ENCODE results near the gene CIP2A.
"Not testable (repeated sequence)": the region's sequence is repeated elsewhere in the genome, so short reads cannot be mapped to it uniquely, and the experiment has no call there.

CIP2A gene

DNA sequence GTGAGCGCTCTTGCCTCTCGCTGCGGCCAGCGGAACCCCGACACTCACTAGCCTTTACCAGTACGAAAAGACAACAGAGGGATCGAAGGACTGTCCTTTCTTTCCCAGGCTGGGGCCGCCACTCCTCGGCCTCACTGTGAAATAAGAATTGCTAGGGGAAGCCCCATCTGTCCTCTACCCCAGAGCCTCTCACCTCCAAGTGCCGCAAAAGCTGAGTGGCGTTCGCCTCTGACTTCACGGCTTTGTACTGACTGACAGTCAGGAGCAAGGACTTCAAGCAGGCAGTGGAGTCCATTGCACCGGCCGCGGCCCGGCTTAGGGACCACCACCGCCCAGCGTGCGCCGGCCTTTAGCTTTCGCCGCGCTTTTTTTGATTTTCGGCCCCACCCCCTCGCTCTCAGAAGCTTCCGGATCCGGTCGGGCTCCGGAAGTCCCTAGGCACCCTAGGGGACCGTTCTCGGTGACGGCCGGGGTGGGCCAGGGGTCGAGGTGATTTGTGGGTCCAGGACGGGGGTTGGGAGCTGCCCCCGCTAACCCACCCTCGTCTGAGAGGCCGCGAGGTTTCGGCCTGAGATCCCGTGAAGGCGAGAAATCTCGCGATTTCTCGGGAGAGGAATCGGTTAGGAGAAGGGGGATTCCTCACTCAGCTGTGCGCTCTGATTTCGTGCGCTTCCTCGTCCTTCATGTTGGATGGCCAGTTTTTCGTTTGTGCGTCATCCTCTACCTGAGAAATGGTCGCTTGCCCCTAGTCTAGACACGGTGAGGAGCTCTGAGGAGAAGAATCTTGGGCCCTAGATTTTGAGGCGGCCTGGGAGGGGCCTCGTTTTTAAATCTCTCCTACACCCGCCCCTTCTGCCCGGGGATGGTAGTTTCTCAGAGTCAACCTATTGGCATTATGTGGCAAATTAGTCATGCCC is at the start of gene CIP2A, which contains the start of gene DZIP3:
TSS of gene CIP2A (minus strand) at position 358 of the 917 bp plus-strand sequence. CDS start at position 295, 63 bp downstream.
TSS of gene DZIP3 (plus strand) at position 642 of the 917 bp plus-strand sequence. CDS start 15,685 bp downstream, outside the sequence.
- H3K27ac Mint-ChIP-seq: peak within 1 kb of the TSS; percentile 98
- peak within 1 kb of the TSS; percentile 98 for H3K4me3 Mint-ChIP-seq
- DNase-seq (peak; percentile 88), ATAC-seq (peak; percentile 97)
- no peaks in the 10 kb centered on the region for H3K9me3 Mint-ChIP-seq
- H3K4me1 Mint-ChIP-seq: peaks cover 43% of the 10 kb centered on the region
- H3K27me3 Mint-ChIP-seq: no peaks in the 10 kb centered on the region
- peaks cover 23% of the 10 kb centered on the region for H3K36me3 Mint-ChIP-seq (ENCODE audit: low read depth)

DNA sequence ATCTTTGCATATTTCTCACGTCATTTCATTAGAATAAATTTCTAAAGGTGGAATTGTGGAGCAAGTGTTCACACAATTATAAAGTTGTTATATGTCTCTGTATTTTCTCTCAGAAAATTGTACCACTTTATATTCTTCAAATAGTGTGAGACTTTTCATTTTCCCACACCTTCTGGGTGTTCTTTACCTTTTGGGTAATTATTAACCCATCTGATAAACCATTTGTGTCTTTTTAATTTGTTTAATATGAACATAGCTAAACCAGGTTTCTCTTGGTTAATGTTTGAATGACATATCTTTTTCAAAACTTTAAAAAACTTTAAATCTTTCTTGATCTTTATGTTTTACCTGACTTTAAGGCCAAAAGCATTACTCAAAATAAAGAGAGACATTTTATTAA is 40.7 kb upstream of the CIP2A start:
- H3K36me3 Mint-ChIP-seq (ENCODE audit: low read depth): peaks cover 2% of the 10 kb centered on the region
- no peak overlapping the region for H3K4me3 Mint-ChIP-seq
- no peaks in the 10 kb centered on the region for H3K27me3 Mint-ChIP-seq

DNA sequence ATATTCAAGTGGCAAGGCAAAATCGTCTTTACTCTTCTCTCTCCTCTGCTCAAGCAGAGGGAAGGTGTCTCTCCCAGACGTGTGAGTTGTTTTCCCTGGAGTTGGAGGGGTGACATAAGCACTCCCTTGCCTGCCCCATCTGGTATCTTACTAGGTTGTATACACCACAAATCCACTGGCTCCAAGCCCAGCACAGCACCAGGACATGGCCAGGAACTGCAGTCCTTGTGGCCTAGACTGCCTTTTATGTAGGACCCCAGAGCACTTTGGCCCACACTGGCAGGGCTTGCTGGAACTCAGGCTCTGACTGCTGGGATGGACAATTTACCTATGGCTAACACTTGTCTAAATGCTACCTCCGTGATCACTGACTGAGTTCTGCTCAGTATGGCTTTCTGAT is 34.3 kb upstream of the CIP2A start:
- Mint-ChIP-seq H3K36me3 (ENCODE audit: low read depth) (peaks cover 3% of the 10 kb centered on the region), H3K4me1 (no peaks in the 10 kb centered on the region), H3K27me3 (no peaks in the 10 kb centered on the region), H3K9me3 (no peaks in the 10 kb centered on the region), H3K27ac (no peak overlapping the region), H3K4me3 (no peak overlapping the region)
- ATAC-seq (no peak), DNase-seq (no peak)

More for the DNA sequence above, 40.7 kb upstream of the CIP2A start:
- ATAC-seq (no peak), DNase-seq (no peak)
- no peaks in the 10 kb centered on the region for H3K4me1 Mint-ChIP-seq
- H3K27ac Mint-ChIP-seq: no peak overlapping the region
- no peaks in the 10 kb centered on the region for H3K9me3 Mint-ChIP-seq

DNA sequence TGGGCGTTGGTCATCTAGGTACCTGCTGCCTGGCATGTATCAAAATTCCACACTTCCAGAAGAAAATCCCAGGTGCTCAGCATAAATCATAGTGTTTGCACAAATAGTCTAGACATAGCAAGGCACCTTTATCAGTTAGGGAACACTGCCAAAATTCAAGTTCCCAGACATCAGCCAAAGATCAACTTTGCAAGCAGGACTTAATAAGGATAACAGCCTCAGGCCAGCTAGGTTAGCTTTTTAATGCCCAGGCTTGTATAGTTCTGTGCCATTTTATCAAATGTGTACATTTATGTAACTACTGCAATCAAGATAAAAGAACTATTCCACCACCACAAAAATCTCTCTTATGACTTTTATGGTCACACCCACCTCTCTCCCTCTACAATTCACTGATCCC is 31.0 kb upstream of the CIP2A start:
- DNase-seq: no peak
- no peaks in the 10 kb centered on the region for H3K27me3 Mint-ChIP-seq
- no peaks in the 10 kb centered on the region for H3K9me3 Mint-ChIP-seq
- peaks cover 3% of the 10 kb centered on the region for H3K36me3 Mint-ChIP-seq (ENCODE audit: low read depth)
- H3K4me1 Mint-ChIP-seq: no peaks in the 10 kb centered on the region
- no peak overlapping the region for H3K27ac Mint-ChIP-seq
- no peak overlapping the region for H3K4me3 Mint-ChIP-seq
- no peak for ATAC-seq

DNA sequence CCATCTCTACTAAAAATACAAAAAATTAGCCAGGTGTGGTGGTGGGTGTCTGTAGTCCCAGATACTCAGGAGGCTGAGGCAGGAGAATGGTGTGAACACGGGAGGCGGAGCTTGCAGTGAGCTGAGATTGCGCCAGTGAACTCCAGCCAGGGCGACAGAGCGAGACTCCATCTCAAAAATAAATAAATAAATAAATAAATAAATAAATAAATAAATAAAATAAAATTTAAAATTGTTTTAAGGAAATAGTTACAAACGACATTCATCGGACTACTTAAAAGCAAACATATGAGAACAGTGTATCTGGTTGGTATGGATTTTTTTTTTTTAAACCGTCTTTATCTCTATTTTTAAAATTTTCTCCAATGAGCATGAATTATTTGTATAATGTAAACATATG is 26.9 kb upstream of the CIP2A start:
- DNase-seq; ATAC-seq; H3K4me3 Mint-ChIP-seq; H3K27ac Mint-ChIP-seq; H3K4me1 Mint-ChIP-seq; H3K36me3 Mint-ChIP-seq (ENCODE audit: low read depth); H3K27me3 Mint-ChIP-seq; H3K9me3 Mint-ChIP-seq: not testable (repeated sequence)

- H3K27ac Mint-ChIP-seq: no peak overlapping the region
- peaks cover 5% of the 10 kb centered on the region for H3K4me1 Mint-ChIP-seq
- H3K4me3 Mint-ChIP-seq: no peak overlapping the region
- H3K36me3 Mint-ChIP-seq (ENCODE audit: low read depth): peaks cover 3% of the 10 kb centered on the region
- H3K27me3 Mint-ChIP-seq: no peaks in the 10 kb centered on the region
- H3K9me3 Mint-ChIP-seq: no peaks in the 10 kb centered on the region
- DNase-seq (no peak), ATAC-seq (no peak)
Observed at GRCh38 chr3:108610651-108611050, 21.4 kb upstream of the CIP2A start.

DNA sequence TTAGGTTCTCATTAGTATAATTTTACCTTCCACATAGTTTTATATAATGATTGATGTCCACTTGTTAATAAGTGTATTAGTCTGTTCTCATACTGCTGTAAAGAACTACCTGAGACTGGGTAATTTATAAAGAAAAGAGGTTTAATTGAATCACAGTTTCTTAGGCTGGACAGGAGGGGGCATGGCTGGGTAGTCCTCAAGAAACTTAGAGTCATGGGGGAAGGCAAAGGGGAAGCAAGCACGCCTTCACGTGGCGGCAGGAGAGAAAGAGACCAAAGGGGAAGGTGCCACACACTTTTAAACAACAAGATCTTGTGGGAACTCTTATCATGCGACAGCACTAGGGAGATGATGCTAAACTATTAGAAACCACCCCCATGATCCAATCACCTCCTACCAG is 19.5 kb upstream of the CIP2A start:
- Mint-ChIP-seq H3K36me3 (ENCODE audit: low read depth) (peaks cover 3% of the 10 kb centered on the region), H3K9me3 (no peaks in the 10 kb centered on the region), H3K27me3 (no peaks in the 10 kb centered on the region), H3K4me1 (peaks cover 24% of the 10 kb centered on the region), H3K4me3 (no peak overlapping the region), H3K27ac (no peak overlapping the region)
- no peak for DNase-seq
- no peak for ATAC-seq

DNA sequence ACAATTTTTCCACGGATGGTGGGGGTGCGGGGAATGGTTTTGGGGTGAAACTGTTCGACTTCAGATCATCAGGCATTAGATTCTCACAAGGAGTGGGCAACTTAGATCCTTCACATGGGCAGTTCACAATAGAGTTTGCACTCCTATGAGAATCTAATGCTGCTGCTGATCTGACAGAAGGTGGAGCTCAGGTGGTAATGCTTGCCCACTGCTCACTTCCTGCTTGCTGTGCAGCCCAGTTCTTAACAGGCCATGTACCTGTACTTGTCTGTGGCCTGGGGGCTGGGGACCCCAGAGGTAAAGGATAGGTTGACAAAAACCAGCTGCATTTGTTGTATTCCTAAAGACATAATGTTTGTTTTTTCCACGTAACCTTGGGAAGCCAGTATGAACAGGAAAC is 16.3 kb upstream of the CIP2A start:
- Mint-ChIP-seq H3K36me3 (ENCODE audit: low read depth) (peaks cover 4% of the 10 kb centered on the region), H3K4me1 (peaks cover 46% of the 10 kb centered on the region), H3K27me3 (no peaks in the 10 kb centered on the region), H3K9me3 (no peaks in the 10 kb centered on the region), H3K4me3 (no peak overlapping the region), H3K27ac (peak overlapping the region; percentile 36)
- DNase-seq: no peak
- ATAC-seq: no peak

GRCh38 chr3:108605028-108605427 is 15.8 kb upstream of the CIP2A start:
- H3K27me3 Mint-ChIP-seq: no peaks in the 10 kb centered on the region
- peaks cover 46% of the 10 kb centered on the region for H3K4me1 Mint-ChIP-seq
- H3K36me3 Mint-ChIP-seq (ENCODE audit: low read depth): peaks cover 4% of the 10 kb centered on the region
- ATAC-seq (no peak), DNase-seq (no peak)
- no peak overlapping the region for H3K4me3 Mint-ChIP-seq
- H3K27ac Mint-ChIP-seq: peak overlapping the region; percentile 36
- no peaks in the 10 kb centered on the region for H3K9me3 Mint-ChIP-seq

DNA sequence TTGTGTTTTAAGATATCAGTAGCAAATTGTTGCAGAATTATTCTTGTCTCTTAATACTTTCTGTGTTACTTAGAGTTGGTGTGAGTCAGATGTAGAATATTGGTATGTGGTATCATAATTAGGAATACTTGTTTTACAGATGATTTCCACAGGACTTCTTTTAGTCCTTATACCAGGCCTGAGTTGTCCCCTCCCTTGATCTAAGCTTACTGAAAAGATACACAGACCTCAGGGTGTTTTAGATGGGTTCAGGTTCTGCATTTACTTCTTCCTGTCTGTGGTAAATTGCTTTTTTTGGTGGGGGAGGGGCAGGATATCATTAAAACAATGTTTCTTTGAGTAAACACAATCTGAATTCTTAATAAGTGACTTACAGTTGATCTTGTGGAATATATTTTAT is 14.5 kb upstream of the CIP2A start:
- Mint-ChIP-seq H3K36me3 (ENCODE audit: low read depth) (peaks cover 4% of the 10 kb centered on the region), H3K4me3 (peak overlapping the region; percentile 35), H3K27me3 (no peaks in the 10 kb centered on the region), H3K4me1 (peaks cover 49% of the 10 kb centered on the region), H3K9me3 (no peaks in the 10 kb centered on the region), H3K27ac (peak overlapping the region; percentile 56)
- no peak for DNase-seq
- ATAC-seq: no peak

GRCh38 chr3:108602935-108603294 is 13.7 kb upstream of the CIP2A start:
- peaks cover 4% of the 10 kb centered on the region for H3K36me3 Mint-ChIP-seq (ENCODE audit: low read depth)
- DNase-seq (no peak), ATAC-seq (peak; percentile 29)
- H3K27ac Mint-ChIP-seq: peak overlapping the region; percentile 80
- no peaks in the 10 kb centered on the region for H3K9me3 Mint-ChIP-seq
- peak overlapping the region; percentile 59 for H3K4me3 Mint-ChIP-seq
- H3K27me3 Mint-ChIP-seq: no peaks in the 10 kb centered on the region
- H3K4me1 Mint-ChIP-seq: peaks cover 49% of the 10 kb centered on the region

GRCh38 chr3:108602249-108602934 is 13.2 kb upstream of the CIP2A start:
- H3K27me3 Mint-ChIP-seq: no peaks in the 10 kb centered on the region
- peaks cover 50% of the 10 kb centered on the region for H3K4me1 Mint-ChIP-seq

GRCh38 chr3:108599677-108600409 is 10.6 kb upstream of the CIP2A start:
- H3K9me3 Mint-ChIP-seq: no peaks in the 10 kb centered on the region
- no peak for DNase-seq
- no peaks in the 10 kb centered on the region for H3K27me3 Mint-ChIP-seq
- H3K27ac Mint-ChIP-seq: no peak overlapping the region
- H3K4me1 Mint-ChIP-seq: peaks cover 50% of the 10 kb centered on the region
- H3K4me3 Mint-ChIP-seq: no peak overlapping the region
- peaks cover 4% of the 10 kb centered on the region for H3K36me3 Mint-ChIP-seq (ENCODE audit: low read depth)
- ATAC-seq: peak; percentile 33

More at GRCh38 chr3:108602249-108602934, 13.2 kb upstream of the CIP2A start:
- Mint-ChIP-seq H3K4me3 (peak overlapping the region; percentile 59), H3K9me3 (no peaks in the 10 kb centered on the region), H3K36me3 (ENCODE audit: low read depth) (peaks cover 4% of the 10 kb centered on the region), H3K27ac (peak overlapping the region; percentile 80)
- ATAC-seq (peak; percentile 75), DNase-seq (peak; percentile 29)

DNA sequence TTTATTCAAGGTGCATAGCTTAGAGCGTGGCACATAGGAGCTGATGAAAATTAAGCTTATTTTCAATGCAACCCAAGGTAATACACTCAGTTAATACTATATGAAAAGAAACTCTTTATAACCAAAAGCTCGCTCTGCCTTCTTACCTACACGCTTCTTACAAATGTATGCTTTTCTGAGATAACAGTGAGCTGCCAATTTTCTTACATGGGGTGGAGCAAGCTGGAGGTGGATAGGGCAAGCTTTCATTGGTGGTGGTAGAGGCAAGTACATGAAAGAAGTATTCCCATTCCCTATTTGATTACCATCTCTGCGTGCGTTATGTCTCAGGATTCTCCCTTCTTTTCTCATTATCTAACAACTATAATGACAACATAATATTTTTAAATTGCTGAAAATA is 9.1 kb upstream of the CIP2A start:
- H3K4me3 Mint-ChIP-seq: no peak overlapping the region
- peaks cover 36% of the 10 kb centered on the region for H3K4me1 Mint-ChIP-seq
- H3K27me3 Mint-ChIP-seq: no peaks in the 10 kb centered on the region
- H3K36me3 Mint-ChIP-seq (ENCODE audit: low read depth): peaks cover 4% of the 10 kb centered on the region
- H3K27ac Mint-ChIP-seq: no peak overlapping the region
- no peak for DNase-seq
- H3K9me3 Mint-ChIP-seq: no peaks in the 10 kb centered on the region
- ATAC-seq: no peak

Measured in activated naive CD8-positive, alpha-beta T cell treated with anti-CD3 and anti-CD28 coated beads, Interleukin-2, amount 50 U/mL, for 24 hours (primary cell).